Neural progenitor cell (in vitro differentiated cells): ENCODE data around the gene TRAF6. TPM values are rescaled to one million over a fixed set of nuclear protein-coding genes. Genes with fewer than 3 reads are reported as not detected.

Experiments used
- DNase-seq: peaks from one replicate; pipeline ENCODE4 v3.0.0-alpha.2; 2016; ENCODE audit warnings: low spot score
- H2AFZ ChIP-seq: fragments of 200-600 bp; sonication (generic); replicated peaks from 2 replicates; pipeline ENCODE4 v1.6.1; 2016; ENCODE audit warnings: antibody characterized with exemption
- H3F3A ChIP-seq: fragments of 200-600 bp; sonication (generic); 2 replicates; pipeline ENCODE4 v1.6.1; 2016; ENCODE audit warnings: antibody characterized with exemption, low read depth
- H3K27ac ChIP-seq: fragments of 200-600 bp; sonication (generic); 2 replicates; pipeline ENCODE4 v1.5.1; 2016; ENCODE audit warnings: mild to moderate bottlenecking
- H3K27me3 ChIP-seq: fragments of 200-600 bp; sonication (generic); 2 replicates; pipeline ENCODE4 v1.6.1; 2016; ENCODE audit warnings: mild to moderate bottlenecking, moderate library complexity
- H3K36me3 ChIP-seq: fragments of 200-600 bp; sonication (generic); 2 replicates; pipeline ENCODE4 v1.5.1; 2016
- H3K4me1 ChIP-seq: fragments of 200-600 bp; sonication (generic); 2 replicates; pipeline ENCODE4 v1.6.1; 2016; ENCODE audit warnings: mixed run types
- H3K4me2 ChIP-seq: fragments of 200-600 bp; sonication (generic); 2 replicates; pipeline ENCODE4 v1.6.1; 2016
- H3K4me3 ChIP-seq: fragments of 200-600 bp; sonication (generic); 2 replicates; pipeline ENCODE4 v1.5.1; 2016
- H3K79me2 ChIP-seq: fragments of 200-600 bp; sonication (generic); 2 replicates; pipeline ENCODE4 v1.6.1; 2016; ENCODE audit warnings: low read depth
- H3K9ac ChIP-seq: fragments of 200-600 bp; sonication (generic); 2 replicates; pipeline ENCODE4 v1.6.1; 2016
- H3K9me3 ChIP-seq: fragments of 200-600 bp; sonication (generic); 2 replicates; pipeline ENCODE4 v1.5.1; 2016; ENCODE audit warnings: low read depth
- H4K20me1 ChIP-seq: fragments of 200-600 bp; sonication (generic); 2 replicates; pipeline ENCODE4 v1.6.1; 2016; ENCODE audit warnings: low read depth
- H3K27ac Mint-ChIP-seq: 3 replicates; pipeline ENCODE4 v1.8.0; 2021; ENCODE audit warnings: mixed read lengths
- H3K27me3 Mint-ChIP-seq: 2 replicates; pipeline ENCODE4 v1.8.0; 2022; ENCODE audit warnings: low read depth, mild to moderate bottlenecking, inconsistent platforms, moderate library complexity, mixed read lengths; ENCODE audit not compliant: insufficient read depth
- H3K36me3 Mint-ChIP-seq: 3 replicates; pipeline ENCODE4 v1.8.0; 2021; ENCODE audit warnings: mixed read lengths
- H3K4me1 Mint-ChIP-seq: 3 replicates; pipeline ENCODE4 v1.8.0; 2021; ENCODE audit warnings: mixed read lengths
- H3K4me3 Mint-ChIP-seq: 3 replicates; pipeline ENCODE4 v1.8.0; 2021; ENCODE audit warnings: mild to moderate bottlenecking, moderate library complexity, mixed read lengths
- H3K9me3 Mint-ChIP-seq: 3 replicates; pipeline ENCODE4 v1.8.0; 2020; ENCODE audit warnings: mixed read lengths
- EZH2 ChIP-seq: fragments of 200-600 bp; sonication (generic); IDR thresholded peaks from 2 replicates; pipeline ENCODE4 v1.6.1; 2017; ENCODE audit warnings: antibody characterized with exemption, mild to moderate bottlenecking, moderate library complexity
- EZH2phosphoT487 ChIP-seq: fragments of 200-600 bp; sonication (generic); IDR thresholded peaks from 2 replicates; pipeline ENCODE4 v1.6.1; 2017; ENCODE audit warnings: antibody characterized with exemption
- small RNA-seq: library from RNA; depleted of rRNA; stranded (forward); fragments of <200 nt; gene quantifications from one replicate; pipeline ENCODE3, GENCODE V24; 2015
- total RNA-seq: library from RNA; depleted of rRNA; stranded (reverse); fragments of >200 nt; gene quantifications from 2 replicates; pipeline ENCODE4 v1.2.3, GENCODE V29; 2015; ENCODE audit warnings: low replicate concordance
- TF ChIP-seq, protein P1 (sequence below): fragments of 200-600 bp; sonication (generic); IDR thresholded peaks from 2 replicates; pipeline ENCODE4 v1.5.1; 2017; ENCODE audit warnings: antibody characterized with exemption, mild to moderate bottlenecking

TRAF6 gene
- total RNA-seq, 1 donor from 2014 or later = 11.5 TPM

- no peak overlapping the region for H3K27ac ChIP-seq
- H3K36me3 ChIP-seq = no peaks in the 10 kb centered on the region
- Mint-ChIP-seq H3K27ac (no peak overlapping the region), H3K27me3 (peaks cover 3% of the 10 kb centered on the region), H3K4me1 (no peaks in the 10 kb centered on the region), H3K4me3 (no peak overlapping the region), H3K9me3 (peaks cover 3% of the 10 kb centered on the region), H3K36me3 (peaks cover 30% of the 10 kb centered on the region)
- TF ChIP-seq EZH2phosphoT487 (no peak), EZH2 (no peak)
- TF ChIP-seq, protein P1, sequence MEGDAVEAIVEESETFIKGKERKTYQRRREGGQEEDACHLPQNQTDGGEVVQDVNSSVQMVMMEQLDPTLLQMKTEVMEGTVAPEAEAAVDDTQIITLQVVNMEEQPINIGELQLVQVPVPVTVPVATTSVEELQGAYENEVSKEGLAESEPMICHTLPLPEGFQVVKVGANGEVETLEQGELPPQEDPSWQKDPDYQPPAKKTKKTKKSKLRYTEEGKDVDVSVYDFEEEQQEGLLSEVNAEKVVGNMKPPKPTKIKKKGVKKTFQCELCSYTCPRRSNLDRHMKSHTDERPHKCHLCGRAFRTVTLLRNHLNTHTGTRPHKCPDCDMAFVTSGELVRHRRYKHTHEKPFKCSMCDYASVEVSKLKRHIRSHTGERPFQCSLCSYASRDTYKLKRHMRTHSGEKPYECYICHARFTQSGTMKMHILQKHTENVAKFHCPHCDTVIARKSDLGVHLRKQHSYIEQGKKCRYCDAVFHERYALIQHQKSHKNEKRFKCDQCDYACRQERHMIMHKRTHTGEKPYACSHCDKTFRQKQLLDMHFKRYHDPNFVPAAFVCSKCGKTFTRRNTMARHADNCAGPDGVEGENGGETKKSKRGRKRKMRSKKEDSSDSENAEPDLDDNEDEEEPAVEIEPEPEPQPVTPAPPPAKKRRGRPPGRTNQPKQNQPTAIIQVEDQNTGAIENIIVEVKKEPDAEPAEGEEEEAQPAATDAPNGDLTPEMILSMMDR = no peak
- no peak overlapping the region for H2AFZ ChIP-seq
- H4K20me1 ChIP-seq = no peaks in the 10 kb centered on the region
- H3K79me2 ChIP-seq = no peaks in the 10 kb centered on the region
- no peaks in the 10 kb centered on the region for H3K27me3 ChIP-seq
- H3K9me3 ChIP-seq = no peaks in the 10 kb centered on the region
- H3K4me2 ChIP-seq = no peak overlapping the region
- no peak overlapping the region for H3K9ac ChIP-seq
- no peaks in the 10 kb centered on the region for H3K4me1 ChIP-seq
- no peak for DNase-seq
- H3K4me3 ChIP-seq = no peak overlapping the region
- no peaks in the 10 kb centered on the region for H3F3A ChIP-seq
Measured at GRCh38 chr11:36438126-36438525, 71.9 kb downstream of the TRAF6 start.

DNA sequence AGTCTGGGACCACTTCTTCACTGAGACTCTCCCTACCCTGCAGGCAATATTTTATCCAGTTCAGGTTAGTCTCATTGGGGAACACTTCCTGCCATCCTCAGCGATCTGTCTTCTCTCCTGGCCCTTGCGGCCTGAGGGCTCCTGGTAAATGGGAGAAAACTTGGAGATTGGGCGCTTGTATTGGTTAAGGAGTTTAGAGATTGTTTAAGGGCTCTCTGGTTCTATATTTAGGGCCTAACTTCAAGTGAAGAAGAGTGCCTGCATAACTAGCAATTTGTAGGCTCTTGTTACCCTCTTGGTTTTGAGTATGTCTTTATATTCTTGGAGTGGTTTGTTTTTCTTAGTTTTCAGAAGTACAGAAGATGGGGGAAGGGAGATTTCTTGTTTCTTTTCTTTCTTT lies 72.7 kb downstream of the TRAF6 start:
- H3K4me2 ChIP-seq = no peak overlapping the region
- H3K27me3 ChIP-seq = no peaks in the 10 kb centered on the region
- H2AFZ ChIP-seq = no peak overlapping the region
- no peaks in the 10 kb centered on the region for H3K9me3 ChIP-seq
- peaks cover 29% of the 10 kb centered on the region for H3K36me3 Mint-ChIP-seq
- H3K4me3 ChIP-seq = no peak overlapping the region
- no peak overlapping the region for H3K4me3 Mint-ChIP-seq
- H3K4me1 ChIP-seq = no peaks in the 10 kb centered on the region
- H3K27ac Mint-ChIP-seq = no peak overlapping the region
- no peak for TF ChIP-seq EZH2phosphoT487
- TF ChIP-seq, protein P1 = no peak
- TF ChIP-seq EZH2 = no peak
- H3K27me3 Mint-ChIP-seq = peaks cover 3% of the 10 kb centered on the region
- no peaks in the 10 kb centered on the region for H3K36me3 ChIP-seq
- H3K27ac ChIP-seq = no peak overlapping the region
- H3F3A ChIP-seq = no peaks in the 10 kb centered on the region
- H3K9ac ChIP-seq = no peak overlapping the region
- H3K79me2 ChIP-seq = no peaks in the 10 kb centered on the region
- no peaks in the 10 kb centered on the region for H3K4me1 Mint-ChIP-seq
- peaks cover 3% of the 10 kb centered on the region for H3K9me3 Mint-ChIP-seq
- no peak for DNase-seq
- H4K20me1 ChIP-seq = no peaks in the 10 kb centered on the region

Small RNA genes within 50 kb of the gene (small RNA-seq; reads per million reads assigned to genes)
- not detected for gene AC061999.1

Other genes with a start within 250 kb of the TRAF6 start
- gene COMMD9, start 220.8 kb downstream of the TRAF6 start, total RNA-seq = 27.0 and 28.4 TPM in 2 replicates
- gene PRR5L, start 214.0 kb downstream of the TRAF6 start, total RNA-seq = 14.7 and 23.4 TPM in 2 replicates
- gene RAG1, start 57.7 kb upstream of the TRAF6 start, total RNA-seq = 0.62 and 0.84 TPM in 2 replicates
- 63.5 and 112 TPM in 2 replicates for gene IFTAP, start 84.2 kb upstream of the TRAF6 start, total RNA-seq
- gene RAG2, start 88.0 kb upstream of the TRAF6 start, total RNA-seq = 0.06 and 0.15 TPM in 2 replicates